GM23248 (cell line): Measurements from ENCODE around the gene SF3B3.

Source experiments
- EZH2 ChIP-seq: fragments of 200-600 bp; sonication (generic); IDR thresholded peaks from 2 replicates; pipeline ENCODE4 v1.6.1; 2018; ENCODE audit warnings: antibody characterized with exemption, mild to moderate bottlenecking; ENCODE audit not compliant: insufficient read depth, poor library complexity, severe bottlenecking
- EZH2phosphoT487 ChIP-seq: fragments of 200-600 bp; sonication (generic); IDR thresholded peaks from 2 replicates; pipeline ENCODE4 v1.6.1; 2018; ENCODE audit warnings: antibody characterized with exemption, moderate library complexity, mild to moderate bottlenecking, low read depth; ENCODE audit not compliant: insufficient read depth

DNA sequence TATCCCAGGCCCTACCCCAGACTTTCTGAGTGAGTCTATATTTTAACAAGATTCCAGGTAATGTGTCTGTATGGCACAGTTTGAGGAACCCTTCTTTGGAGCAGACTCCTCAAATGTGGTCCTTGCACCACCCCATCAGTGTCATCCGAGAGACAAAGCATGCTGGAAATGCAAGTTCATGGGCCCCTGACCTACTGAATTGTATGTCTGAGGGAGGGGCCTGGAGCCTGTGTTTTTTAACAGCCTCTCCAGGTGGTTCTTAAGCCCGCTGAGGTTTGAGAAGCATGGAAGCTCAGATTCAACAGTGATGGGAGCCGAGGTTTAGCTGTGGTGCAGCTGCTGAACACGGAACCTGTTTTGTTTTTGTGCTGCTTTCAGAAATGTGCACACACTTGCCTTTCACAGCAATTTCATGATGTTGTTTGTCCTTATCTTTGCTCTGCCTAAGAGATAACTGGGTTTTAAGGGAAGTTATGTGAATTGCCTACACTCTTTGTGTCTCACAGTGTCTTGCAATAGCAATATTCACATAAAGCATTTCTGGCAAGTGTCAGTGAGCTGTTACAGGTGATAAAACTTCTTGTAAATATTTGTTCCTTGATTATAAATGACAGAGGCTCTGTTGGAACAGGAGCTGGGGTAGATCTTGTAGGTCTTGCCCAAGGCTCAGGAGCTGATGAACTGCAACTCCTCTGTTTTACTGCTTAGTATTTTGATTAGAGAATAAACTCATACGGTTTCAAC lies 90.8 kb downstream of the SF3B3 start:
- TF ChIP-seq EZH2 (no peak), EZH2phosphoT487 (no peak)
